Stimulated activated CD4-positive, alpha-beta T cell treated with anti-CD3 and anti-CD28 coated beads, Interleukin-1b, Interleukin-23, amount 100 ng/mL, for 4 hours (primary cell): ENCODE measurements around the gene ADARB2.
"Not testable (repeated sequence)": the region's sequence is repeated elsewhere in the genome, so short reads cannot be mapped to it uniquely, and the experiment has no call there.

Source experiments
- DNase-seq, 2 donors: peaks; one replicate each; pipeline ENCODE4 v3.0.0-alpha.2; 2020; ENCODE audit warnings: low read depth in 2 of 2

Gene ADARB2

DNA sequence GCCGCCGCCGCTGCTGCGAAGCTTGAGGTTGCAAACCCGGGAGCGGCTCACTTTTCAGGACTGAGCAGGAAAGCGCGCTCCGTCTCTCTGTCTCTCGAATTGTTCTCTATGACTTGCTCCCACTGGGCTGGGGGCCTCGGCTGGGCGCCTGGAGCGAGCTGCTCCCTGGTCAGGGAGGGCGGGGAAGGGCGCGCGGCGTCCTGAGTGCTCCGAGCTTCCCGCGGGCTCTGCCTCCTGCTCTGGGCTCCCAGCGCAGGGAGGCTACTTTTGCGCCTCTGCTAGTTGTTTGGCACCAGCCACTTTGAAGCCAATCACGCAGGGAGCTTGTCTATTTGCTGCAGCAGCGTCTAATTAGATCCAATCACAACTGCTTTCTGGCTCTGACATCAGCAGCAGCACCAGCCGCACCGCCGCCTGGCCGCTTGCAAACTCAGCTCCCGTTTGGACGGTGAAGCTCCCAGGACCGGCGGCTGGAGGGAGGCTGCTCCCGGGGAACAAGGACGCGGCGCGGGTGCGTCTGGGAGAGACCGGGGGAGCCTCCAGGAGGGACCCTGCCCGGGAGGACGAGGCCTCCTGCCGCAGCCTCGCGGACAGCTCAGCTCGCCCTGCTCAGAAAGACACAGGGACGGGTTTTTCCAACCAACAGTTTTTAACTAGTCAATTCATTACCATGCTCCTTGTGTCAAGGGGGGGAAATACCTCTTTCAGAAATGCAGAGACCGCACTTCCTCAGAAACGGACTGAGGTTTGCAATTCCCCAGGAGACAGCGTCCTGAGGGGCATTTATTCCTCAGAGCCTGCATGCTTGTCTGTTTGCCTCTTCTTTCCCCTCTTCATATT lies at the start of gene ADARB2:
TSS of gene ADARB2 (minus strand) at position 304 of the 840 bp plus-strand sequence.
- DNase-seq, result peak in 1 of 2 donors; percentile 6

DNA sequence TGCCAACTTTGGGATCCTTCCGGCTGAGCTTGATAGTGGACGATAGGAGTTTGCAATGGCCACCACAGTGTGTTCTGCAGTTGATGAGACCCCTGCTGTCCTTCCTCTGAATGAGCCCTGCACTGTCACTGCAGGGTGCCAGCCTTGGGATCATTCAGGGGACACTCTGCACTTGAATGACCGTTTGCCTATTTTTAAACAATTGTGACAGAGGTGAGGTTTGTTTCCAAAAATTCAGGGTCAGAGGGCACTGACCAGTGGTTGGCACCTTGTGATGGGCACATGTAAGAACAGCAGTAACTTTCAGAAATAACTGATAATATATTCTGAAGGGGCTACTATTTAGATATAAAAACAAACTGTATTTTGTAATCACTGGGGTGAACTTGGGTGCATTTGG lies 48.5 kb upstream of the ADARB2 start:
- DNase-seq, result no peak

DNA sequence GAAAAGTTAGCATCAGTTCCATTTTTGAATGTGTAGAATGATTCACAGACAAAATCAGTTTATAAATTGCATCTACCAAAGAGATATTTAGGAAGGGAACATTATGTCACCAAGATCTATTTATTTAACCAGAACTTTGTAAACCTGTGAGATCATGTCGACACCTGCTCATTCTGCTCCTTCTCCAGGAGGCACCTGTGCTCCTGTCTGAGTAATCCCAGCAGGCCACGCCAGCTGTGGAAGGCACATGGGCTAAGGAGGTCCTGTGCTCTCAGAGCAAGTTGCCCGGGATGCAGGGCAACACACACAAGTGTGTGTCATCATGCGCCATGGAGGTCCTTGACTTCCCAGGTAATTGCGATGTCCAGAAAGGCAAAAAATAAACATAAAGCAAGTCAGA lies 45.5 kb upstream of the ADARB2 start:
- DNase-seq, result no peak

DNA sequence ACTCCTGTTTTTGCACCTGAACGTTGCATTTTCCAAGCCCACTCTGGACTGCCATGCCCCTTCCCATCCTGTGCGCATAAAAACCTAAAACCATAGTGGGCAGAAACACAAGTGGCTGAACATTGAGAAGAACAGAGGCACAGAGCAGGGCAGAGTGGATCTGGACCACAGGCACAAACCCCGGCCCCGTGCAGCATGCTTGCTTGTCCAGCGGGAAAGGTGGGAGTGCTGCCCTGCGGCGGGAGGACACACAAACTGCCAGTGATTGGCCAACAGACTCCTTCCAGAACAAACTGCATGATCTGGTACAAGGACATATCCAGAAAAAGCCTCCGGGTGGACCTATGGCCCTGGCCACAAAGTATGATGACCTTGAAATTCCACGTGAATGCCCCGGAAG lies 42.5 kb upstream of the ADARB2 start:
- DNase-seq, result no peak

DNA sequence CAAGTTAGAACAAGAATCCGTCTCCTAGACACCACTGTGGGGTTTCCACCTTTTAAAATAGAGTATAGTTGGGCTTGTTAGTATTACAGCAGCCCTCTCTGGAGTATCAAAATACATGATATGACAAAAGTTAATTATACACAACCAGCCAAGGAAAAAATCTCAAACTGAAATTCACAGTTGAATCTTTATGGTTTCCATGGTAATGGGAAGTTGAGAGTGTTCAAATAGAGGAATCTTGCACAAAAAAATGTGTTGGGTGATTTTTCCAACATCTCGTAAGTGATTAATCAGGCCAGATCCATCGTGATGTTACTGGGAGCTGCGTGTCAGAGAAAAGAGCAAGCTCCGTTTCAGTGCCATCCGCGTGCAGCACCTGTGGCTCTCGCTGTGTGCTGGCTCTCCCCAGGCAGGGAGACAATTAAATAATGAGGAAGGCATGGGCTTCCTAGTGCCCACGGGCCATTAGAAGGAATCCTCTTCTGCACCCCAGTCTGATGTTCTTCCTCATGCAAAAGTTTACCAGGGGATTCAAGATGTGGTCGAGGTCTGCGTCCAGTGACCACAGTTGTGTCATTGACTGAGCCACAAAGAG lies 41.1 kb upstream of the ADARB2 start:
- DNase-seq, result no peak

DNA sequence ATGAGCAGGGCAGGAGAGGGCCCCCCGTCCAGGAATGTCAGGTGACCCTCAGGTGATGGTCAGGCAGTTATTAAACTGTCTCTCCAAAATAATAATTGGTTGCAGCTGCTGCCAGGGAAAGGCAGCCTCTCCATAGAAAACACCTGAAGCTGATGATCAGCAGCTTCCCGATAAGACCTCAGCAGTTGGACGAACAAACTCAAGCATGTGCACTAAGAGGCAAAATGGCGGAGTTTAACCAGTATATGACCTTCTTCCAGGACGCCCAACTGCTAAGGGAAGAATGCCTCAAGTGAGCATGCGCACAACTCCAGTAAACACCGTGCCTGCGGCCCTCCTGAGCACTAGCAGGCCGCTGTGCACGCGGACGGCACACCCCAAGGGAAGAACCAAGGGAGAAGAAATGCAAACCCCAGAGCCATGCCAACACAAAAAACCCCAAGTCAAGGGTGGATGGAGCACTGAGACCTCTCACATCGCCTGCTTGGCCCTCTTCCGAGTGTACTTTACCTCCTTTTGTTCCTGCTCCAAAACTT lies 38.9 kb upstream of the ADARB2 start:
- no peak for DNase-seq

DNA sequence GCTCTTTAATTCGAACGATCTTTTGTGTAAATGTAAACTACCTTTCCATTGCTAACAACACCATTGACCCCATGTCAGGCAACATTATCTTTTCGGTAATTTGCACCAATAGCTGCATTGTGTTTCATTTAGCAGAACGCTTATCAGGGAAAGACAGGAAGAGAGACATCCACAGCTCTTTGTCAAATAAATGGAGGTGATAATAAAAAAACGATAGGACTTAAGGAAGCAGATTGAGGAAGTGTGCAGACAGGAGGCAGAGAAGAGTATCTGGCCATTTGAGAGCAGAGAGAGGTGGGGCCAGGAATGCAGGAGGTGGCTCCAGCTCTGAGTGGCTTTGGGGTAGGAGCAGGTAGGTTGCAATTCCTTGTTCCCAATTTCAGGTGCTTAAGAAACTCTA lies 37.5 kb upstream of the ADARB2 start:
- no peak for DNase-seq

DNA sequence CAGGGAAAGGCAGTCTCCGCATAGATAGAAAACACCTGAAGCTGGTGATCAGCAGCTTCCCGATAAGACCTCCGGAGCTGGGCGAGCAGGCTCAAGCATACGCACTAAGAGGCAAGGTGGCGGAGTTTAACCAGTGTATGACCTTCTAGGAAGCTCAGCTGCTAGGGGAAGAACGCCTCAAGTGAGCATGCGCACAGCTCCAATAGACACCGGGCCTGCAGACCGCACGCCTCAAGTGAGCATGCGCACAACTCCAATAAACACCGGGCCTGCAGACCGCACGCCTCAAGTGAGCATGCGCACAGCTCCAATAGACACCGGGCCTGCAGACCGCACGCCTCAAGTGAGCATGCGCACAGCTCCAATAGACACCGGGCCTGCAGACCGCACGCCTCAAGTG lies 35.9 kb upstream of the ADARB2 start:
- DNase-seq, result not testable (repeated sequence)

DNA sequence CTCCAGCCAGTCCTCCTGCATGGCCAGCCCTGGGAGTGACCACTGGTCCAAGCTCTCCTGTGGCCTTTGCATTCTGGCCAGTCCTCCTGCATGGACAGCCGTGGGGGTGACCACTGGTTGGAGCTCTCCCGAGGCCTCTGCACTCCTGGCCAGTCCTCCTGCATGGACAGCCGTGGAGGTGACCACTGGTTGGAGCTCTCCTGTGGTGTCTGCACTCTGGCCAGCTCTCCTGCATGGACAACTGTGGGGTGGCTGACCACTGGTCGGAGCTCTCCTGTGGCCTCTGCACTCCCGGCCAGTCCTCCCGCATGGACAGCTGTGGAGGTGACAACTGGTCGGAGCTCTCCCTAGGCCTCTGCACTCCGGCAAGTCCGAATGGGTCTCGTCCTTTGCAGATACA lies 28.7 kb upstream of the ADARB2 start:
- DNase-seq, result no peak

DNA sequence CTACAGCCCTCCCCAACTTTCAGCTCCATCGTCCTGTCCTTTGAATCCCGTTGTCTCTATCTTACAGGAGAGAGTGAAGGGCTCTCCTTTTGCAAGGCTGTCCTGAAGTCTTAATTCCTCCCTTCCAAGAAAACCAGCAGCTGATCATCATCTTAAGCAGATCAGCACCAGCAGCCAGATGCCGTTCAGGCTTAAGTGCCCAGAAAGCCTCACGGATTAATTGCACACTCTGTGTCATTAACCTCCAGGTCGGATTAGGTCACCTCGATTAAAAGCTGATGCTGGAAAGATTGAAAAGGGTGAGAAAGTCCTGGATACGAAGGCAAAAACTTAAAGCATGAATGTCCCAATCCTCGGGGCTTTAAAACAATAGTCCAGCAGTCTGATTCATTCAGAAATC lies 24.8 kb upstream of the ADARB2 start:
- DNase-seq, result no peak

DNA sequence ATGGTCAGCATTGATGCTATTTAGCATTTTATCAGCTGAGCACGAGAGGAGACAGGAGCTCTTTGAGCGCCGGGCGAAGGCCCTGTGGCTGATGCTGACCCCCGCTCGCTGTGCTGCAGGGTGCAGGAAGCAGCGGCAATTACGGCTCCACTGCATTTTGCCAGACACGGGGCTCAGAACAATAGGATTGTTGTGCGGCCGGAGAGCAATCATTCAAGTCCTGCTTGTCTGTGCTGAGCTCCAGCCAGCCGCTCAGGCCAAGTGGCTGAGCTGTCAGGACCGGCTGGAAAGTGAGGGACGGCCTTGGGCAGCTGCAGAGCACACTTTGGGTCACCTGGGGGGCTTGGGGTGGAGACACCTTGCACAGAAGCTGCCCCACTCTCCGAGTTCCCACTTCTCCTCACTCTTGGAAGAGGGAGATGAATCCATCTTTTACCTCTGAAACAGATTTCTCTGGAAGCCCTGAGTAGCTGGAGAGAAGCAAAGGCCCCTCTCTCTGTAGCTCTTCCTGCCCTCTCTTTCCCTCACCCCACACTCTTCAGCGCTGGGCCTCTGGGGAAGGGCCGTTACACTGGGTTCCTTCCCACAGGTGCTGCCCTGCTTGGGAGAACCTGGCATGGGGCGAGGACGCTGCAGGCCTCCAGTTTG lies 17.3 kb upstream of the ADARB2 start:
- DNase-seq, result no peak

DNA sequence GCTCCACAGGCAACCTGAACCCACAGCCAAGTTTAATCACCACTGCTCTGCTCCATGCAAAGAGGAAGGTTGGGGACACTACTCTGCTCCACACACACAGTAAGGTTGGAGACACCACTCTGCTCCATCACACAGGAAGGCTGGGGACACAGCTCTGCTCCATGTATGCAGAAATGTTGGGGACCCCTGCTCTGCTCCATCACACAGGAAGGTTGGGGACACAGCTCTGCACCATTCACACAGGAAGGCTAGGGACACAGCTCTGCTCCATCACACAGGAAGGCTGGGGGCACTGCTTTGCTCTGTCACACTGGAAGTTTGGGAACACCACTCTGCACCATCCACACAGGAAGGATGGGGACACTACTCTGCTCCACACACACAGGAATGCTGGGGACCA lies 14.8 kb upstream of the ADARB2 start:
- no peak for DNase-seq

DNA sequence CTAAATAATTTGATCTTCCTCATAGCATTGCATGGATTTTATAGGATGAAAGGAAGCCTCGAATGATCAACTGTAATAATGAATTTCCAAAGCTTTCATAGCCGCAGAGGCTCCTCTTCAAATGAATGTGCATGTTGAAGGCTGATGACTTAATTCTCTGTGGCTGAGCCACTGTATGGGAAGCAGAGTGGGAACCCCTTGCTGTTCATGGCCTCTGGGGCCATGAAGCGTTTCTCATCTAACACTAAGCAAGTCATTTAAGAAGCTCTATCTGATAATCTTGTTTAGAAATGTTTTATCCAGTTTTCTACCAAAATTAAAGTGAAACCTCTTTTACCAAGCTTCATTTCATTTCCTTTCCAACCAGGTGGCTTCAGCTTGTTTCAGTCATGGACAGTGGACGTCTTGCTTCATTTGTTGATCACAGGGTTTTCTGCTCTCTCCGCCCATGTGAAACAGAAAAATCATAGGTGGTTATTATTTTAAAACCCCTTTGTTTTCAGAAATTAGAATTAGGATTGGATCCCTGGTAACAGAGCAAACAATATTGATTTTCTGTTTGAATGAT lies 10.3 kb upstream of the ADARB2 start:
- DNase-seq, result no peak

DNA sequence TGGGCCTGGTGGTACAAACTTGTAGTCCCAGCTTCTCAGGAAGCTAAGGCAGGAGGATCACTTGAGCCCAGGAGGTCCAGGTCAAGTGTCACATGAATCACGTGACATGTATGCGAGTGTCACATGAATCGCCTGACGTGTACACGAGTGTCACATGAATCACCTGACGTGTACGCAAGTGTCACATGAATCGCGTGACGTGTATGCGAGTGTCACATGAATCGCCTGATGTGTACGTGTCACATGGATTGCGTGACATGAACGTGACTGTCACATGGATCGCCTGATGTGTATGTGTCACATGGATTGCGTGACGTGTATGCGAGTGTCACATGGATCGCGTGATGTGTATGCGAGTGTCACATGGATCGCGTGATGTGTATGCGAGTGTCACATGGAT lies 9.5 kb upstream of the ADARB2 start:
- DNase-seq, result no peak

DNA sequence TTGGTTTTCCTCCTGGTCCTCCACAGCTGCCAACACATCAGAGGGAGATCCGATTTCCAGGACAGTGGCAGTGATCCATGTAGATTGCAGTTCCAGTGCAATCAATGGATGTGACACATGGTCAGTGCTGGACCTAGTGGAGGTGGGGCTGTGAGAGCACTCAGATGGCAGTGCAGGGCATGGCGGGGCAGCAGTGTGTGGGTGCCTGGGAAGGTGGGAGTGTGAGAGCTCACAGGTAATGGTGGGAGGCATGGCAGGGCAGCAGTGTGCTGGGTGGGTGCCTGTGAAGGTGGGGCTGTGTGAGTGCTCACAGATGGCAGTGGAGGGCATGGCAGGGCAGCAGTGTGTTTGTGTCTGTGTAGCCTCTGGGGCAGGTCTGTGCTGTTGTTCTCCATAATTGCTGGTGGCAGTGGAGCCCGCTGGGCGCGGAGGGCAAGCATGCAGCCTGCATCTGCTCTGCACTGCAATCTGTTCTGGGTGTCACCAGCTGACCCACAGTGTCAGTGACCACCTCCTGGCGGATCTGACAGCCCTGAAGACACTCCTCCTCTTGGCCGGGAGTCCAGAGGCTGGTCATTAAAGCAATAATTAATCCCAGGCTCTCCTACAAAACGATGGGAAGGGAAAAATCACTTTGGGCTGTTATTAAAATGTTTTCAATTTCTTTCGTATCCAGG lies 8.6 kb upstream of the ADARB2 start:
- DNase-seq, result no peak

DNA sequence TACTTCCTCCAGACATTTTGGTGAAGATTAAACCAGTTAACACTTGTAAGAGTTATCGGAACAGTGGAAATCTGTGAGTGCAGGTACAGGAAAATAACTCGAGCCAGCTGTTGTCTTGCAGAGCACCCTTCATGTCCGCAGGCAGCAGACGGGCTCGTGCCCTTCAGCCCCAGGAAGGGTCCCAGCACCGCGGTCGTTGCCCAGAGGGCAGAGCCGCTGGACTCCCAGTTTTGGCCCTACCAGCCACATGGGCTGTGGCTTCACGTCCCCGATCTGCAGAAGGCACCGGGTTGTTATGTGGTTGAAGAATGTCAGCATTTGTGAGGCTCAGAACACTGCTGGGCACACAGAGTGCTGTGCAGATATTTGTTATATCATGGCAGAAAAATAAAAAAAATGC lies 7.2 kb upstream of the ADARB2 start:
- DNase-seq, result no peak

DNA sequence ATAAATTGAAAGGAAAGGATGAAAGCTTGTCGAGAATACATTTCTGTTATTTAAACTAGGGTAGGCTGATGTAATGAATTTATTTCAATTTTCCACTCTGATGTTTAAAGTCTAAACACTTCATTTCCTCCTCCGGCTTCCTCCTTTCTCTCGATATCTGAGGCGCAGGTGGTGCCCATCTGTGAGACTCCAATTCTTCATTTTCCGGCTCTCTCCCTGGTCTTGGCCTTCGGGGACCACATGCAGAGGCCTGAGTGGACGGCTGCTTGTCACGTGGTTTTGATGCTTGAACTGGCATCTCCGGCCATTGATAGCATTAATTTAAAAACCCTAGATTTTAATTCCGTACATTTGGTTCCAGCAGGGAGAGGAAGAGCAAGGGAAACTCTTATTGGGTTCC lies 5.8 kb upstream of the ADARB2 start:
- DNase-seq, result no peak

DNA sequence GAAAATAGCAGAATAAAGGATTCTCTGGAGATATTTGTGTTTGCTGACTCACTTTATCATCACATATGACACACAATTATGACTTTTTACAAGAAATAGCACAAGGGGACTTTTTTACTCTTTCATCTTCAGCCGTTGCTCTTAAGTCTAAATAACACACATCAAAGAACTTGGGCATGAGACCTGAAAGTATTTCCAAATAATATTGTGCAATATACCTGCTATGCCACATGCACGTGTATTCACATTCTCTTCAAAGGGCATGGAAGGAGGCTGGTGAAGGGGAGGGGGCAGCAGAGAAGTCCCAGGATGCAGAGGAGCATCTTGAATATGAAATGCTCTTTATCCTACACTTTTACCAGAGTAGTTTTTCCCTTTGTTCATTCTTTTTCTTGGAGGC lies 4.1 kb upstream of the ADARB2 start:
- DNase-seq, result no peak

DNA sequence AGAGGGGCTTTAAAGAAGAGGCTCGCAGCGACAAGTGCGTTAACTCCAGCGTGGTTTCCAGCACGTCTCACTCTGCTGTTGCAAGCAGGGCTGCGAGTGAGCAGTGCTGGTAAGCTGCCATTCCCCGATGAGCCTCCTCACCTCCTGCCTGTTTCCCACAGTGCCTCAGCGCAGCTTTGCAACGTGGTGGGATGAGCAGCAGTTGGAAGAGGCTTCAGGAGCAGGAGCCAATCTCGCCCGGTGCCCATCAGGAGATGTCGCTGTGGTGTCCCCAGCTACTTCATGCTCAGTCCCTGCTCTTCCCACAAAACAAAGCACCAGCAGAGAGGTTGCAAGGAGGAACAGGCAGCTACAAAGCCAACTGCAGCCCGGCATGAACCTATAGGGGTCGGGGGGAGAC lies 2.4 kb upstream of the ADARB2 start:
- no peak for DNase-seq

DNA sequence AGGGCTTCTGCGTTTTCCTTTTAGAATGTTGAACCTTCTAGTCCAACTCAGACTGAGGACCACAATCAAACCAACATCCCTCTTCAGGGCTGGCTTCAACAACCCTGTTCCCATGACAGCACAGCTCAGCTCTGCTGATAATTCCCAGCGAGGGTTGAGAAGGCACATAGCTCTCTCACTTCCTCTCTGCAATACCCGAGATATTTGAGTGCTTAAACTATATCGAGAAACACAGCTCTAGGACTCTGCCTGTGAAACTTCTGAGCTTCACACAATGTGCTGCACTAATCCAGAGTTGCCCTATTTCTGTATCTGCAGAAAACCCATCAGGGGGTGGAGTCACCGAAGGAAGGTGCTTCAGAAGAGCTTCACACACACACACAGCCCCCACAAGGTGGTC lies 1.6 kb upstream of the ADARB2 start:
- no peak for DNase-seq

DNA sequence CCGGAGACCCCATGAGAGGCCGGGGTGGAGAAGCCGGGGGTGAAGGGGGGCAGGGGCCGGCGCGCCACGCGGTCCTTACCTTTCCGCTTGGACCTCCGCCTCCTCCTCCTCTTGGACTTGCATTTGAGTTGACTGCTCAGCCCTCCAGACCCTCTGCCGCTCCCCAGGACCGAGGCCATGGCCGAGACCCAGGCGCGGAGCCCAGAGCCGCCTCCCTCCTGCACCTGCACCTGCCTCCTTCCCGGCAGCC lies 428 bp downstream of the ADARB2 start:
- no peak for DNase-seq
